Skin of body (tissue), 2 donors: Measurements from ENCODE around the gene ANKRD30A. TPM values are rescaled to one million over a fixed set of nuclear protein-coding genes. Genes with fewer than 3 reads are reported as not detected.
"Not testable (repeated sequence)": the region's sequence is repeated elsewhere in the genome, so short reads cannot be mapped to it uniquely, and the experiment has no call there.

ENCODE experiments used
- DNase-seq: peaks from one replicate; lab custom pipeline; 2025; lab: John Stamatoyannopoulos, UW
- total RNA-seq: library from RNA; depleted of rRNA; stranded (reverse); fragments of >200 nt; gene quantifications from one replicate; pipeline ENCODE4 v1.2.3, GENCODE V29; 2014

The ANKRD30A gene
- total RNA-seq = 0.30 TPM

- no peak for DNase-seq
These were observed at the start of gene ANKRD30A for GRCh38 chr10:37125191-37125732. ANKRD30A (plus strand) TSS chr10:37125598; CDS start chr10:37125788, 190 bp downstream.

DNA sequence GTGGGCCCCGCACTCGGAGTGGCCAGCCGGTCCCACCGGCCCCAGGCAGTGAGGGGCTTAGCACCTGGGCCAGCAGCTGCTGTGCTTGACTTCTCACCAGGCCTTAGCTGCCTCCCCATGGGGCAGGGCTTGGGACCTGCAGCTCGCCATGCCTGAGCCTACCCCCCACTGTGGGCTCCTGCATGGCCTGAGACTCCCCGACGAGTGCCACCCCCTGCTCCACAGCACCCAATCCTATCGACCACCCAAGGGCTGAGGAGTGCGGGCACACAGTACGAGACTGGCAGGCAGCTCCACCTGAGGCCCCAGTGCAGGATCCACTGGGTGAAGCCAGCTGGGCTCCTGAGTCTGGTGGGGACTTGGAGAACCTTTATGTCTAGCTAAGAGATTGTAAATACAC is 49.3 kb upstream of the ANKRD30A start:
- DNase-seq = not testable (repeated sequence)

- DNase-seq = no peak
These were observed 29.4 kb upstream of the ANKRD30A start for GRCh38 chr10:37095792-37096573.

- no peak for DNase-seq
These were observed 24.1 kb upstream of the ANKRD30A start for GRCh38 chr10:37101261-37101660.

- DNase-seq = no peak
These were observed 16.4 kb upstream of the ANKRD30A start for GRCh38 chr10:37109000-37109399.

DNA sequence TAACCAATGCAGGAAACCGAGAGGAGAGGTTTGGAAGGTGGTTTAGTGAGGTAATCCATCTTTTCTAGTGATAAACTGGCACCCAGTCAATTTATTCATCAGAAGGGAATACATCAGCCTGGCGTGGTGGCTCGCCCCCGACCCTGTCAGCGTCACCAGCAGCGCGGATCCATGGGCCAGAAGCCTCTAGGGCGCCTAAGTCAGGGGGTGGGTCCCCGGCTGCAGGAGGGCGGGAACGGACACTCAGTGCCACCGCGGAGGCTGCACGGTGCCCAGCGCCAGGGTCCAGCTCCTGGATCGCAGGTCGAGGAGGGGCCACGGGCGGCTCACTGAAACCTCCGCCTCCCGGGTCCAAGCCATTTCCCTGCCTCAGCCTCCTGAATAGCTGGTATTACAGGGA is 866 bp upstream of the ANKRD30A start:
- DNase-seq = no peak

DNA sequence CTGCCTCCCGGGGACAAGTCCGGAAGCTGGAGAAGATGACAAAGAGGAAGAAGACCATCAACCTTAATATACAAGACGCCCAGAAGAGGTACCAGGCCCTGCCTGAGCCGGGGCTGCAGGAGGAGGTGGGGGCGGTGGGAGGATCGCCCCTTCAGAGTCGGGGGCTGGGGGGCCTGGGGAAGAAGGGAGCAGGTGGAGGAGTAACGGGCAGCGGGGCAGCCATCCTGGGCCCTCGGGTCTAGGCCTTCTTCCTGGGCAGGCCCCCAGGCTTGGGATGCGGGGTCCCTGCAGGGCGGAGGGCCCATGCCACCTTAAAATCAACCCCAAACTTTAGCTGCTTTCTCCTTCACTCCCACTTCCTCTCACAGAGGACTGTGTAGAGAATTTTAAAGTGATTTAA is 523 bp downstream of the ANKRD30A start:
- DNase-seq = no peak

DNA sequence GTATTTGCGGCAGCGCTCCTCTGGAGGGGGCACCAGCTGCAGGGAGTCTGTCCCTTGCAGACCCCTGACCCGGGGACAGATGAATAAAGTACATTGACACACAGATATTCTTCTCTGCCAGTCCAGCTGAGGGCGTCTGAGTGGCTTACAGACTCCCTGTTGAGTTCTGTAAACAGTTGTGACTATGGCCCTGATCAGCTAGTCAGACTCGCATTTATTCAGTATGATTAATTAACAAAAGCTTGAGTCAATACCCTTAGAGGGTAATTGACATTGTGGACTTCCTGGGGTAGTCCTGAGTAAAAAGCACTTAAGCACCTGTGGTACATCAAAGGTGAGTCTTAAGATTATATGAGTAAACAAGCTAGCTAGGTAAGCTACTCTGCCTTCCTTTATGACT is 21.0 kb downstream of the ANKRD30A start:
- no peak for DNase-seq

GRCh38 chr10:37162430-37162829 is 37.0 kb downstream of the ANKRD30A start:
- DNase-seq = not testable (repeated sequence)

DNA sequence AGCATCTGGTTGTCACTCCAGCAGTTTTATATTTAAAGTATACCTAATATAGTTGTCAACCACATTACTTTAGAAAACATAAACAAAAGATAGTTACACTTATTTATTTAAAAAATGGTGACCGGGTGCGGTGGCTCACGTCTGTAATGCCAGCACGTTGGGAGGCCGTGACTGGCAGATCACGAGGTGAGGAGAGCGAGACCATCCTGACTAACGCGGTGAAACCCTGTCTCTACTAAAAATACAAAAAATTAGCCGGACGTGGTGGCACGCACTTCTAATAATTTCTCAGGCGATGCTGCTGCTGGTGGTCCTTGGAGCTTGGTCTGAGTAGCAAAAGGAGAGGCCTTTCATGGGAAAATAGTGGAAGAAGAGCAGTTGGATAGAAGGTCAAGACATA is 46.5 kb downstream of the ANKRD30A start:
- not testable (repeated sequence) for DNase-seq

- DNase-seq = not testable (repeated sequence)
These were observed 52.9 kb downstream of the ANKRD30A start for GRCh38 chr10:37178296-37178695.

DNA sequence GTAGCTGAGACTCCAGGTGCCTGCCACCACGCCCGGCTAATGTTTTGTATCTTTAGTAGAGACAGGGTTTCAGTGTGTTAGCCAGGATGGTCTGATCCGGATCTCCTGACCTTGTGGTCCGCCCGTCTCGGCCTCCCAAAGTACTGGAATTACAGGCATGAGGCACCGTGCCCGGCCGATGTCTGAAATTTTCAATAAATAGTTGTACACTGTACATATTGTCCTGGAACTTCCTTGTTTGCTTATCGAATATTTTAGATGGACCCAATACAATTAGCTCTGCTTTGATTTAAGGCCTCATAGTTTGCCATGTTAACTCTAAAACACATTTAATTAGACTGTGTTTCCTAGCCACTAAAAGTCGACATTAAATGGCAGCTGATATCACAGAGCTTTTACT is 57.3 kb downstream of the ANKRD30A start:
- not testable (repeated sequence) for DNase-seq

- DNase-seq = no peak
These were observed 80.7 kb downstream of the ANKRD30A start for GRCh38 chr10:37206132-37206531.

DNA sequence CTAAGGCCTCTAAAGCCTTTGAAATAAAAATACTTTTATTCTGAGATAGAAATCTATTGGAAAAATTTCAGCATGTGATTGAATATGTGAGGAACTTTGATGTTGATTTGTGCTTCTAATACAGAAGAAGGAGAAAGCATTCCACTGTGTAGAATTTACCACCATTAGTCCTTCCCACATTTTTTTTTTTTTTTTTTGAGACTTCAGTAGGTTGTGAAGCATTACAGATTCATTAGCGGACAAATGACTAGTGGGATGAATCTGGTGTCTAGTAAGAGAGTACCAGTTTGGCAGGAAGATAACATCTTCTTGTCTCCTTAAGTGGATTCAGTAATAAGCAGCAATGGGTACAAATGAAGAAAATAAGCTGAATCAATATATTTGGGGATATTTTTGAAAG is 95.5 kb downstream of the ANKRD30A start:
- no peak for DNase-seq

DNA sequence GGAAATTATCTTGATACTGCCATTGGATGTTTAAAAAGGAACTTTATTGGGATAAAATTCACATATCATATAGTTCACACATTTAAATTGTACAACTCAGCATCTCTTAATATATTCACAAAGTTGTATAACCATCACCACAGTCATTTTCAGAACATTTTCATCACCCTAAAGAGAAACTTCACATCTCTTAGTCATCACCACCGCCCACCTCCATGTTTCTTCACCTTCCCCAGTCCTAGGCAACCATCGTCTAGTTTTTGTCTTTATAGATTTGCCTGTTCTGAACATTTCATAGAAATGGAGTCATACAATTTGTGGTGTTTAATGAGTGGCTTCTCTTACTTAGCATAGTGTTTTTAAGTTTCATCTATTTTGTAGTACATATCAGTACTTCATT is 96.6 kb downstream of the ANKRD30A start:
- no peak for DNase-seq

GRCh38 chr10:37225163-37225562 is 99.8 kb downstream of the ANKRD30A start:
- DNase-seq = no peak

GRCh38 chr10:37226524-37226923 is 101.1 kb downstream of the ANKRD30A start:
- DNase-seq = no peak

- DNase-seq = no peak
These were observed 109.3 kb downstream of the ANKRD30A start for GRCh38 chr10:37234692-37235091.

DNA sequence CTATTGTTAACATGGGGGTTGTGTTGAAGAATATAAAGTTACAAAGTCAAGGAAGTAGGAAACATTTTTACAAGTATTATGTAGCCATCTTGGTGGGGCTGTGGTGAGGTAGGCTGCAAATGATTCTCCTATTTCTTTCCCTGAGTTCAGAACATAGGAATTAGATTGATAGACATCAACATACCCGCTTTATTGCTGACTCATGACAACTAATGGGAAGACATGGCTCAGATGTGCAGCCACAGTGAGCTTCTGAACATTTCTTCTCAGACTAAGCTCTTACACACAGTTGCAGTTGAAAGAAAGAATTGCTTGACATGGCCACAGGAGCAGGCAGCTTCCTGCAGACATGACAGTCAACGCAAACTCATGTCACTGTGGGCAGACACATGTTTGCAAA is 110.7 kb downstream of the ANKRD30A start:
- DNase-seq = no peak

DNA sequence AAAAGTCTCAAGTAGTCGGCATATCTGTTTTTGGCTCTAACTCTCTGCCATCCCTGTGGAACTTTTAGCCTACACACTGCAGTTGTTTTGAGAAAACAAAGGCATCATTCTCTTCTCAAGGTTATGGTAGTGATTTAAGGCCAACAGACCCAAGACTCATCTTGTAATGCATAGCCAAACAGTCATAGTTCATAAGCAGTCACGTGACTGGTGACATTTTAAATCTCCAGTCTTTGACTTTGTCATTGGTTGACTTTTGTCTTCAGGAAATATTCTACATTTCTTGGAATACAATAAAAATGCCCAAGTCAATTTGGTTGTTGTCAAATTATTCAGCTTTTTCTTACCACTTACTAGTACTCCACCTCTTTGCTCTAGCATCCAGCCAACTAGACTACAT is 114.8 kb downstream of the ANKRD30A start:
- no peak for DNase-seq

GRCh38 chr10:37246637-37247036 is 121.2 kb downstream of the ANKRD30A start:
- no peak for DNase-seq

DNA sequence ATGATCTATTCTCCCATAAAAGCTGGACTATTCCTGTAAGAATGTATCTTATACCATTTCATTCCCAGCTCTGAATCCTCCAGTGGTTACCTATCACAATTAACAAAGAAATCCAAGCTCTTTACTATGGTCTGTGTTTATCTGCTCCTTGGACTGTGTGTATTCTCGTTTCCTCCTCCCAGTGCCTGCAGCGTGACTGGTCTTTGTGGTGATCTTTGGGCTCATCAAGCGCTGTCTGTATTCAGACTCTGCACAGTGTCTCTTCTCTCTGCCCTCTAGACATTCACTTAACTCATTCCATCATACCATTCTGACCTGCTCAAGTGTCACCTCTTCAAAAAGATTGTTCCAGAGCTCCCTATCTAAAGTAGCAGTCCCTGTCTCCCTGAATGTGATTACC is 130.4 kb downstream of the ANKRD30A start:
- not testable (repeated sequence) for DNase-seq

GRCh38 chr10:37263304-37263703 is 137.9 kb downstream of the ANKRD30A start:
- no peak for DNase-seq
